OCI-LY1 (cell line): Measurements from ENCODE around the gene ADCY2.

Source experiments
- H2AFZ ChIP-seq: fragments of 200-600 bp; sonication (generic), shearing (Covaris generic); 2 replicates; pipeline ENCODE4 v1.6.0; 2014; ENCODE audit warnings: antibody characterized with exemption, mild to moderate bottlenecking, low read length
- H3F3A ChIP-seq: fragments of 200-600 bp; sonication (generic), shearing (Covaris generic); 2 replicates; pipeline ENCODE4 v1.6.0; 2014; ENCODE audit warnings: mild to moderate bottlenecking, antibody characterized with exemption, low read length, moderate library complexity; ENCODE audit not compliant: insufficient read depth
- H3K27ac ChIP-seq: fragments of 200-600 bp; sonication (generic); 2 replicates; pipeline ENCODE4 v1.5.1; 2014; ENCODE audit warnings: low read length, mixed run types, mild to moderate bottlenecking, low read depth; ENCODE audit not compliant: poor library complexity, severe bottlenecking
- H3K27me3 ChIP-seq: fragments of 200-600 bp; sonication (generic); 2 replicates; pipeline ENCODE4 v1.6.0; 2014; ENCODE audit warnings: antibody characterized with exemption, mild to moderate bottlenecking, low read length, moderate library complexity; ENCODE audit not compliant: insufficient read depth
- H3K36me3 ChIP-seq: fragments of 200-600 bp; sonication (generic); 2 replicates; pipeline ENCODE4 v1.6.1; 2014; ENCODE audit warnings: mild to moderate bottlenecking, antibody characterized with exemption, low read length, moderate library complexity, mixed read lengths; ENCODE audit not compliant: insufficient read depth
- H3K4me1 ChIP-seq: fragments of 200-600 bp; sonication (generic); 2 replicates; pipeline ENCODE4 v1.5.1; 2014; ENCODE audit warnings: mild to moderate bottlenecking, low read length, moderate library complexity; ENCODE audit not compliant: insufficient read depth, severe bottlenecking
- H3K4me2 ChIP-seq: fragments of 200-600 bp; sonication (generic), shearing (Covaris generic); 2 replicates; pipeline ENCODE4 v1.6.1; 2014; ENCODE audit warnings: low read length
- H3K4me3 ChIP-seq: fragments of 200-600 bp; sonication (generic); 2 replicates; pipeline ENCODE4 v1.5.1; 2014; ENCODE audit warnings: low read length, low read depth, mild to moderate bottlenecking, mixed read lengths; ENCODE audit not compliant: poor library complexity, severe bottlenecking
- H3K79me2 ChIP-seq: fragments of 200-600 bp; shearing (Covaris generic); 2 replicates; pipeline ENCODE4 v1.6.1; 2016; ENCODE audit warnings: mixed run types, low read length, mixed read lengths; ENCODE audit not compliant: insufficient read depth
- H3K9ac ChIP-seq: fragments of 200-600 bp; sonication (generic), shearing (Covaris generic); 2 replicates; pipeline ENCODE4 v1.6.1; 2014; ENCODE audit warnings: mild to moderate bottlenecking, low read length, mixed read lengths
- H3K9me2 ChIP-seq: fragments of 200-600 bp; sonication (generic), shearing (Covaris generic); 2 replicates; pipeline ENCODE4 v1.6.1; 2014; ENCODE audit warnings: low read depth, mild to moderate bottlenecking, low read length, mixed read lengths
- H3K9me3 ChIP-seq: fragments of 200-600 bp; shearing (Covaris generic); 2 replicates; pipeline ENCODE4 v1.6.1; 2014; ENCODE audit warnings: low read length, mixed read lengths
- H4K20me1 ChIP-seq: fragments of 200-600 bp; sonication (generic), shearing (Covaris generic); 2 replicates; pipeline ENCODE4 v1.6.0; 2016; ENCODE audit warnings: mild to moderate bottlenecking, low read length; ENCODE audit not compliant: insufficient read depth
- EZH2 ChIP-seq: fragments of 200-600 bp; sonication (generic), shearing (Covaris generic); IDR thresholded peaks from 2 replicates; pipeline ENCODE4 v1.8.0; 2017; ENCODE audit warnings: borderline replicate concordance, mixed run types, mild to moderate bottlenecking, antibody characterized with exemption, low read length, moderate library complexity, mixed read lengths
- TF ChIP-seq, protein P1 (sequence below): fragments of 200-600 bp; sonication (generic), shearing (Covaris generic); IDR thresholded peaks from 2 replicates; pipeline ENCODE4 v1.5.1; 2017; ENCODE audit warnings: mild to moderate bottlenecking, antibody characterized with exemption, low read length, moderate library complexity, mixed read lengths

The ADCY2 gene

GRCh38 chr5:7852988-7853387, 457.1 kb downstream of the ADCY2 start:
- H3K4me3 ChIP-seq: no peak overlapping the region
- TF ChIP-seq, protein P1, sequence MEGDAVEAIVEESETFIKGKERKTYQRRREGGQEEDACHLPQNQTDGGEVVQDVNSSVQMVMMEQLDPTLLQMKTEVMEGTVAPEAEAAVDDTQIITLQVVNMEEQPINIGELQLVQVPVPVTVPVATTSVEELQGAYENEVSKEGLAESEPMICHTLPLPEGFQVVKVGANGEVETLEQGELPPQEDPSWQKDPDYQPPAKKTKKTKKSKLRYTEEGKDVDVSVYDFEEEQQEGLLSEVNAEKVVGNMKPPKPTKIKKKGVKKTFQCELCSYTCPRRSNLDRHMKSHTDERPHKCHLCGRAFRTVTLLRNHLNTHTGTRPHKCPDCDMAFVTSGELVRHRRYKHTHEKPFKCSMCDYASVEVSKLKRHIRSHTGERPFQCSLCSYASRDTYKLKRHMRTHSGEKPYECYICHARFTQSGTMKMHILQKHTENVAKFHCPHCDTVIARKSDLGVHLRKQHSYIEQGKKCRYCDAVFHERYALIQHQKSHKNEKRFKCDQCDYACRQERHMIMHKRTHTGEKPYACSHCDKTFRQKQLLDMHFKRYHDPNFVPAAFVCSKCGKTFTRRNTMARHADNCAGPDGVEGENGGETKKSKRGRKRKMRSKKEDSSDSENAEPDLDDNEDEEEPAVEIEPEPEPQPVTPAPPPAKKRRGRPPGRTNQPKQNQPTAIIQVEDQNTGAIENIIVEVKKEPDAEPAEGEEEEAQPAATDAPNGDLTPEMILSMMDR: no peak
- no peak for TF ChIP-seq EZH2
- no peaks in the 10 kb centered on the region for H3K4me1 ChIP-seq
- no peaks in the 10 kb centered on the region for H3K9me3 ChIP-seq
- H3F3A ChIP-seq: no peaks in the 10 kb centered on the region
- no peak overlapping the region for H3K27ac ChIP-seq
- H4K20me1 ChIP-seq: no peaks in the 10 kb centered on the region
- no peak overlapping the region for H2AFZ ChIP-seq
- peaks cover 3% of the 10 kb centered on the region; the same call in 1 of the 2 replicates for H3K36me3 ChIP-seq
- H3K9ac ChIP-seq: no peak overlapping the region
- H3K79me2 ChIP-seq: no peaks in the 10 kb centered on the region
- no peak overlapping the region for H3K4me2 ChIP-seq
- H3K27me3 ChIP-seq: no peaks in the 10 kb centered on the region
- no peaks in the 10 kb centered on the region for H3K9me2 ChIP-seq

DNA sequence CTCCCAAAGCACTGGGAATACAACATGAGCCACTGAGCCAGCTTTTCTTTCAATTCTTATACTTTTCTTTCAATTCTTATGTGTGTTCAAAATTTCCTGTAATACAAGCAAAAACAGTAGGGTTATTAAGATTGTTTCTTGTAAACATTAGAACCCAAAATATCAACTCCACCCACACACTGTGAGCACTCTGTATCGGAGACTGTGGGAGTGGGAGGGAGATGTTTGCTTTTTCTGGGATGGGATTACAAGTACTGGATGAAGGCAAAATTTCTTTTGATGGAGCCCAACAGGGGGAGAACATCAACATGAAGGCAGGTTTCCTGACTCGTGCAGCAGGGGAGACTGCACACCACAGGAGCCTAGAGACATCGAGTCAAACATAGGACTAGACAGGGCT, 459.7 kb downstream of the ADCY2 start:
- Histone ChIP-seq H3K27ac (no peak overlapping the region), H3K9me3 (no peaks in the 10 kb centered on the region), H3K4me2 (no peak overlapping the region), H3K36me3 (peaks cover 25% of the 10 kb centered on the region), H4K20me1 (no peaks in the 10 kb centered on the region), H3K9me2 (no peaks in the 10 kb centered on the region), H3K27me3 (no peaks in the 10 kb centered on the region), H2AFZ (no peak overlapping the region), H3F3A (no peaks in the 10 kb centered on the region), H3K4me1 (no peaks in the 10 kb centered on the region), H3K4me3 (no peak overlapping the region), H3K79me2 (no peaks in the 10 kb centered on the region), H3K9ac (no peak overlapping the region)
- TF ChIP-seq, protein P1: no peak

- Histone ChIP-seq H3K4me1 (no peaks in the 10 kb centered on the region), H3K9me2 (no peaks in the 10 kb centered on the region), H3K4me3 (no peak overlapping the region), H3K9me3 (no peaks in the 10 kb centered on the region), H3F3A (no peaks in the 10 kb centered on the region), H4K20me1 (no peaks in the 10 kb centered on the region), H3K27ac (no peak overlapping the region), H2AFZ (no peak overlapping the region), H3K36me3 (peaks cover 35% of the 10 kb centered on the region), H3K4me2 (no peak overlapping the region), H3K9ac (no peak overlapping the region), H3K79me2 (no peaks in the 10 kb centered on the region), H3K27me3 (no peaks in the 10 kb centered on the region)
- TF ChIP-seq EZH2: no peak
- TF ChIP-seq, protein P1: peak; percentile 61
These were observed 460.9 kb downstream of the ADCY2 start for GRCh38 chr5:7856855-7857254.
